Endothelial cell of umbilical vein (primary cell): ENCODE results near the gene C8G. TPM values are rescaled to one million over a fixed set of nuclear protein-coding genes. Genes with fewer than 3 reads are reported as not detected.

Experiments
- BruUV-seq: library from RNA; stranded (reverse); fragments of 400-500 nt; replicated peaks from 2 replicates; lab custom pipeline; 2021; lab: Mats Ljungman, UMichigan
- CTCF ChIA-PET: fragments of 300-600, 350-600 bp; sonication (Branson Sonifier 250); formaldehyde crosslinking; loops from one replicate; lab custom pipeline; 2021; ENCODE audit warnings: antibody characterized with exemption, inconsistent platforms; lab: Charles Lee
- POLR2A ChIA-PET: fragments of 300-600, 350-600 bp; sonication (Branson Sonifier 250); formaldehyde crosslinking; loops from one replicate; lab custom pipeline; 2021; ENCODE audit warnings: antibody characterized with exemption, inconsistent platforms; lab: Charles Lee
- DNase-seq: peaks from one replicate; pipeline ENCODE4 v3.0.0-alpha.2; 2011; ENCODE audit warnings: low read depth, low spot score
- FAIRE-seq: peaks from 2 replicates; lab custom pipeline; 2011; peaks lifted over from hg19 to GRCh38; lab: Jason Lieb, UNC
- H2AFZ ChIP-seq: 2 replicates; pipeline ENCODE4 v1.6.0; 2012; ENCODE audit warnings: low read depth, low read length, control low read depth, inconsistent platforms
- H3K27ac ChIP-seq: 2 replicates; pipeline ENCODE4 v1.5.1; 2011; ENCODE audit warnings: low read depth, mild to moderate bottlenecking, control low read depth, low read length, moderate library complexity; ENCODE audit not compliant: insufficient read depth
- H3K27me3 ChIP-seq, 2 experiments: 2 replicates each; pipeline versions ENCODE4 v1.6.0 to v1.6.1; 2011; ENCODE audit warnings: low read length in 2 of 2, mixed read lengths in 1 of 2; ENCODE audit not compliant: control insufficient read depth in 2 of 2, insufficient read depth in 2 of 2
- H3K36me3 ChIP-seq, 2 experiments: 2 replicates in 1 of 2; 3 replicates in 1 of 2; pipeline ENCODE4 v1.5.1; 2011; ENCODE audit warnings: low read length in 2 of 2, mild to moderate bottlenecking in 1 of 2, moderate library complexity in 1 of 2; ENCODE audit not compliant: control insufficient read depth in 2 of 2, insufficient read depth in 2 of 2; ENCODE audit errors: extremely low read depth in 1 of 2
- H3K4me1 ChIP-seq: 3 replicates; pipeline ENCODE4 v1.5.1; 2011; ENCODE audit warnings: mild to moderate bottlenecking, low read length; ENCODE audit not compliant: control insufficient read depth, insufficient read depth; ENCODE audit errors: extremely low read depth
- H3K4me2 ChIP-seq: 2 replicates; pipeline ENCODE4 v1.6.1; 2011; ENCODE audit warnings: low read length, control low read depth, mixed read lengths; ENCODE audit not compliant: insufficient read depth
- H3K4me3 ChIP-seq, 3 experiments: fragments of 200-600 bp in 1 of 3; sonication (generic), shearing (Covaris generic) in 1 of 3; replicated peaks in 1 of 3; 2 replicates each; pipeline ENCODE4 v1.5.1; 2011 to 2016; ENCODE audit warnings: control low read depth in 3 of 3, low read length in 3 of 3, mild to moderate bottlenecking in 2 of 3, inconsistent platforms in 1 of 3, low read depth in 1 of 3, moderate library complexity in 1 of 3; ENCODE audit not compliant: insufficient read depth in 1 of 3
- H3K79me2 ChIP-seq: 2 replicates; pipeline ENCODE4 v1.6.0; 2012; ENCODE audit warnings: low read length, inconsistent platforms; ENCODE audit not compliant: control insufficient read depth, insufficient read depth
- H3K9ac ChIP-seq: replicated peaks from 2 replicates; pipeline ENCODE3; 2011; ENCODE audit warnings: low read length, control low read depth; ENCODE audit not compliant: insufficient read depth; ENCODE audit errors: extremely low read depth
- H3K9me1 ChIP-seq: replicated peaks from 3 replicates; pipeline ENCODE4 v1.6.0; 2011; ENCODE audit warnings: mild to moderate bottlenecking, low read length; ENCODE audit not compliant: control insufficient read depth, insufficient read depth; ENCODE audit errors: extremely low read depth
- H3K9me3 ChIP-seq: replicated peaks from 2 replicates; pipeline ENCODE4 v1.5.1; 2012; ENCODE audit warnings: low read length, inconsistent platforms; ENCODE audit not compliant: control insufficient read depth, insufficient read depth
- H4K20me1 ChIP-seq: replicated peaks from 2 replicates; pipeline ENCODE3; 2011; ENCODE audit warnings: mild to moderate bottlenecking, low read length; ENCODE audit not compliant: control insufficient read depth, insufficient read depth; ENCODE audit errors: extremely low read depth
- GATA2 ChIP-seq: IDR thresholded peaks from 2 replicates; pipeline ENCODE4 v1.7.0; 2011; ENCODE audit warnings: low read depth, mild to moderate bottlenecking, moderate library complexity, mixed read lengths, low read length; ENCODE audit not compliant: insufficient read length, insufficient read depth
- JUN ChIP-seq: IDR thresholded peaks from 2 replicates; pipeline ENCODE4 v1.6.1; 2011; ENCODE audit warnings: borderline replicate concordance, low read depth; ENCODE audit not compliant: insufficient read length, insufficient read depth
- POLR2A ChIP-seq: IDR thresholded peaks from 2 replicates; pipeline ENCODE4 v1.6.1; 2012; ENCODE audit warnings: low read depth, mild to moderate bottlenecking, control low read depth, low read length
- dilution Hi-C: fragments of 300-500 bp; cut with MboI; formaldehyde crosslinking; loops from one replicate; pipeline ENCODE4 v1.15.0; 2019; ENCODE audit warnings: low sequenced_read_pairs; ENCODE audit not compliant: extremely low pct_ligation_motif_present
- intact Hi-C: fragments of 100-400 bp; cut with micrococcal nuclease; formaldehyde crosslinking; loops from one replicate; pipeline ENCODE4 v1.10.0; 2022
- polyA plus RNA-seq, 4 experiments: library from polyadenylated mRNA; depleted of rRNA in 3 of 4; stranded (reverse) in 3 of 4; unstranded in 1 of 4; fragments of >200 nt; gene quantifications; 2 replicates each; pipeline versions ENCODE4 v1.2.1 to v1.2.3, GENCODE V29; 2011 to 2012; ENCODE audit warnings: missing spikeins in 1 of 4
- total RNA-seq: library from RNA; stranded (reverse); gene quantifications from 2 replicates; pipeline ENCODE4 v1.2.3, GENCODE V29; 2021

C8G gene
- total and polyA plus RNA-seq, 2 donors (not counting 3 experiments of a cell fraction or from before 2014, with no cell fraction given) = 0.47 to 1.9 TPM

GRCh38 chr9:136944212-136944518 is 878 bp upstream of the C8G start:
- dilution Hi-C loops (loop anchor here (25.0 kb wide), 1 partner anchor 132 kb away; the partner anchor contains the start of gene RABL6), intact Hi-C loops (loop anchor here (1.0 to 5.0 kb wide), 4 partner anchors 57 to 157 kb away; partner anchors contain the start of genes PHPT1, RABL6 and TRAF2)
- FAIRE-seq = no peak
- no TSS peak for BruUV-seq
- Histone ChIP-seq H3K79me2 (peaks cover 26% of the 10 kb centered on the region), H2AFZ (no peak overlapping the region), H3K4me3 (peak overlapping the region; percentile 36 to 95 (median 60)), H3K27me3 (no peaks in the 10 kb centered on the region), H3K36me3 (peaks cover 2 to 30% of the 10 kb centered on the region in 2 experiments), H3K4me2 (peak overlapping the region; percentile 32), H3K4me1 (no peaks in the 10 kb centered on the region), H3K27ac (peak overlapping the region; percentile 64), H3K9me3 (no peaks in the 10 kb centered on the region), H3K9me1 (no peaks in the 10 kb centered on the region), H3K9ac (peak overlapping the region; percentile 70), H4K20me1 (no peaks in the 10 kb centered on the region)
- TF ChIP-seq POLR2A (peak; percentile 85), JUN (no peak)
- CTCF ChIA-PET = interaction anchor here (0.7 to 1.5 kb wide), 7 partner anchors 48 to 137 kb away, joined by 3 to 7 read pairs (median 3); partner anchors contain the start of genes AJM1 and PAXX
- POLR2A ChIA-PET = no interaction called here
- peak; percentile 59 for DNase-seq

GRCh38 chr9:136945333-136946227 is 537 bp downstream of the C8G start:
- Histone ChIP-seq H3K36me3 (peaks cover 2 to 17% of the 10 kb centered on the region in 2 experiments), H4K20me1 (no peaks in the 10 kb centered on the region), H3K4me3 (no peak overlapping the region), H3K27ac (no peak overlapping the region), H3K4me2 (no peak overlapping the region), H3K9me3 (no peaks in the 10 kb centered on the region), H3K4me1 (peaks cover 5% of the 10 kb centered on the region), H3K9me1 (no peaks in the 10 kb centered on the region), H3K9ac (no peak overlapping the region), H2AFZ (no peak overlapping the region), H3K79me2 (peaks cover 26% of the 10 kb centered on the region), H3K27me3 (no peaks in the 10 kb centered on the region)
- no peak for DNase-seq
- CTCF ChIA-PET = interaction anchor here (0.8 kb wide), 1 partner anchor 84 kb away, joined by 3 read pairs; no protein-coding TSS in a partner anchor
- POLR2A ChIA-PET = no interaction called here
- BruUV-seq = no TSS peak
- intact Hi-C loops (loop anchor here (2.0 to 5.0 kb wide), 2 partner anchors 47 to 97 kb away; partner anchors contain the start of genes PAXX and PHPT1), dilution Hi-C loops (loop anchor here (25.0 kb wide), 1 partner anchor 133 kb away; the partner anchor contains the start of gene RABL6)
- TF ChIP-seq GATA2 (no peak), JUN (no peak)
- FAIRE-seq = no peak
